Prostate gland (tissue), 2 donors: ENCODE data around the gene EPN1. TPM values are rescaled to one million over a fixed set of nuclear protein-coding genes. Genes with fewer than 3 reads are reported as not detected.
A peak's percentile ranks its signal among the peaks of the same experiment; 100 is the strongest.

Experiments used
- DNase-seq: peaks from one replicate; pipeline ENCODE4 v3.0.0-alpha.2; 2019; ENCODE audit warnings: low spot score
- H3K27ac ChIP-seq, 2 donors: fragments of 200-600 bp; sonication (generic); 2 replicates each; pipeline ENCODE4 v1.5.1; 2017 to 2019
- H3K27me3 ChIP-seq: fragments of 200-600 bp; sonication (generic); replicated peaks from 2 replicates; pipeline ENCODE4 v1.5.1; 2019; ENCODE audit not compliant: insufficient read depth
- H3K36me3 ChIP-seq, 2 donors: fragments of 200-600 bp; sonication (generic); 1 replicate in 1 of 2; 2 replicates in 1 of 2; pipeline versions ENCODE4 v1.5.1 to v1.8.1; 2017 to 2019
- H3K4me1 ChIP-seq: fragments of 200-600 bp; sonication (generic); replicated peaks from 2 replicates; pipeline ENCODE4 v1.5.1; 2019
- H3K4me3 ChIP-seq, 2 donors: fragments of 200-600 bp; sonication (generic); 2 replicates each; pipeline ENCODE4 v1.5.1; 2017 to 2019
- H3K9me3 ChIP-seq: fragments of 200-600 bp; sonication (generic); 2 replicates; pipeline ENCODE4 v1.5.1; 2017
- CTCF ChIP-seq, 4 experiments: fragments of 200-600 bp in 2 of 4; fragments of 450-650 bp in 2 of 4; sonication (generic) in 2 of 4; IDR thresholded peaks; 1 replicate in 3 of 4; 2 replicates in 1 of 4; pipeline ENCODE4 v1.5.1; 2016 to 2019; ENCODE audit warnings: antibody characterized with exemption in 4 of 4, mild to moderate bottlenecking in 2 of 4, moderate library complexity in 2 of 4
- POLR2A ChIP-seq: fragments of 450-650 bp; IDR thresholded peaks from one replicate; pipeline ENCODE4 v1.6.1; 2016; ENCODE audit warnings: antibody characterized with exemption, mild to moderate bottlenecking
- POLR2AphosphoS5 ChIP-seq: sonication (generic); formaldehyde crosslinking; IDR thresholded peaks from one replicate; pipeline ENCODE4 v1.6.1; 2017; ENCODE audit warnings: antibody characterized with exemption
- WGBS: methylation state at CpG from one replicate; pipeline ENCODE4 v1.1.5; 2018; 5-methylcytosine and 5-hydroxymethylcytosine counted together
- intact Hi-C: fragments of 100-400 bp; cut with DNase I; formaldehyde crosslinking; loops from one replicate; pipeline ENCODE4 v1.14.2; 2022
- total RNA-seq, 2 donors: library from RNA; depleted of rRNA; stranded (reverse); fragments of >200 nt; gene quantifications; one replicate each; pipeline ENCODE4 v1.1.0, GENCODE V29; 2016

Gene EPN1
- total RNA-seq, 2 donors from 2014 or later = 160 to 345 TPM

- Histone ChIP-seq H3K27ac (peak overlapping the region; percentile 13 to 96), H3K4me1 (peaks cover 10% of the 10 kb centered on the region), H3K27me3 (no peaks in the 10 kb centered on the region), H3K9me3 (no peaks in the 10 kb centered on the region), H3K4me3 (peak overlapping the region; percentile 94 to 99), H3K36me3 (peaks cover 11 to 14% of the 10 kb centered on the region in 2 donors)
- 39% methylated on average over 5 of the region's 5 CpGs for WGBS
- peak; percentile 82 for DNase-seq
- intact Hi-C loops = no loop called here
- TF ChIP-seq POLR2A (no peak), POLR2AphosphoS5 (peak; percentile 77), CTCF (IDR thresholded peaks at IDR 0.05) (peak in 3 of 4 experiments; percentile 6 to 33 (median 24))
Observed at GRCh38 chr19:55676383-55676782, 1.4 kb downstream of the EPN1 start.

GRCh38 chr19:55676889-55677505 is 2.0 kb downstream of the EPN1 start:
- DNase-seq = no peak
- Histone ChIP-seq H3K27ac (peak overlapping the region; percentile 13 to 96), H3K9me3 (no peaks in the 10 kb centered on the region), H3K36me3 (peaks cover 11 to 14% of the 10 kb centered on the region in 2 donors), H3K4me3 (peak overlapping the region in 1 of 2 donors; percentile 99), H3K4me1 (peaks cover 10% of the 10 kb centered on the region), H3K27me3 (no peaks in the 10 kb centered on the region)
- intact Hi-C loops = no loop called here
- WGBS = 85% methylated on average over 7 of the region's 7 CpGs
- no peak for TF ChIP-seq CTCF (IDR thresholded peaks at IDR 0.05)
- no peak for TF ChIP-seq POLR2A
- TF ChIP-seq POLR2AphosphoS5 = no peak

GRCh38 chr19:55677572-55678028 is 2.6 kb downstream of the EPN1 start:
- peaks cover 10% of the 10 kb centered on the region for H3K4me1 ChIP-seq
- H3K4me3 ChIP-seq = no peak overlapping the region
- WGBS = 75% methylated on average over 6 of the region's 6 CpGs
- peak overlapping the region in 1 of 2 donors; percentile 96 for H3K27ac ChIP-seq
- H3K9me3 ChIP-seq = no peaks in the 10 kb centered on the region
- DNase-seq = no peak
- TF ChIP-seq POLR2AphosphoS5 = no peak
- TF ChIP-seq POLR2A = no peak
- no peak for TF ChIP-seq CTCF (IDR thresholded peaks at IDR 0.05)
- intact Hi-C loops = no loop called here
- H3K27me3 ChIP-seq = no peaks in the 10 kb centered on the region
- peaks cover 11 to 14% of the 10 kb centered on the region in 2 donors for H3K36me3 ChIP-seq

- Histone ChIP-seq H3K9me3 (no peaks in the 10 kb centered on the region), H3K36me3 (peaks cover 11 to 14% of the 10 kb centered on the region in 2 donors), H3K4me3 (no peak overlapping the region), H3K4me1 (peaks cover 10% of the 10 kb centered on the region), H3K27ac (no peak overlapping the region), H3K27me3 (no peaks in the 10 kb centered on the region)
- TF ChIP-seq POLR2AphosphoS5 = no peak
- TF ChIP-seq CTCF (IDR thresholded peaks at IDR 0.05) = no peak
- TF ChIP-seq POLR2A = no peak
- 89% methylated on average over 21 of the region's 21 CpGs for WGBS
- intact Hi-C loops = no loop called here
- no peak for DNase-seq
Observed at GRCh38 chr19:55678121-55678671, 3.2 kb downstream of the EPN1 start.
